Non-pigmented ciliary epithelial cell (primary cell): ENCODE data around the gene MAP1S.

Source experiments
- DNase-seq: peaks from one replicate; pipeline ENCODE4 v3.0.0-alpha.2; 2010; ENCODE audit warnings: low read depth

The MAP1S gene

GRCh38 chr19:17739121-17739875, 20.0 kb downstream of the MAP1S start:
- DNase-seq = no peak

- DNase-seq = no peak
Observed at GRCh38 chr19:17741456-17741855, 22.2 kb downstream of the MAP1S start.

GRCh38 chr19:17743874-17744580, 24.7 kb downstream of the MAP1S start:
- no peak for DNase-seq

- DNase-seq = peak; percentile 52
Observed at GRCh38 chr19:17747205-17748098, 28.2 kb downstream of the MAP1S start.

- no peak for DNase-seq
Observed at GRCh38 chr19:17748884-17749638, 29.8 kb downstream of the MAP1S start.

- no peak for DNase-seq
Observed at GRCh38 chr19:17749912-17750317, 30.6 kb downstream of the MAP1S start.

- DNase-seq = no peak
Observed at GRCh38 chr19:17751103-17751911, 32.0 kb downstream of the MAP1S start, which contains the start of gene FCHO1. Gene FCHO1, plus strand, starts transcription at chr19:17751477. Its CDS starts 3,688 bp downstream, at chr19:17755165.

- no peak for DNase-seq
Observed at GRCh38 chr19:17751912-17752273, 32.6 kb downstream of the MAP1S start.

- DNase-seq = no peak
Observed at GRCh38 chr19:17752865-17753639, 33.8 kb downstream of the MAP1S start.

- DNase-seq = no peak
Observed at GRCh38 chr19:17753976-17754375, 34.7 kb downstream of the MAP1S start.

- DNase-seq = no peak
Observed at GRCh38 chr19:17754634-17755442, 35.6 kb downstream of the MAP1S start.

- DNase-seq = no peak
Observed at GRCh38 chr19:17755443-17755890, 36.2 kb downstream of the MAP1S start.

- no peak for DNase-seq
Observed at GRCh38 chr19:17755977-17756670, 36.8 kb downstream of the MAP1S start.

- DNase-seq = no peak
Observed at GRCh38 chr19:17757125-17757524, 37.8 kb downstream of the MAP1S start.

- DNase-seq = no peak
Observed at GRCh38 chr19:17758515-17758914, 39.2 kb downstream of the MAP1S start.

- DNase-seq = no peak
Observed at GRCh38 chr19:17761148-17761547, 41.9 kb downstream of the MAP1S start.

- no peak for DNase-seq
Observed at GRCh38 chr19:17762505-17763229, 43.4 kb downstream of the MAP1S start.

- DNase-seq = no peak
Observed at GRCh38 chr19:17764348-17764747, 45.1 kb downstream of the MAP1S start.
